Daoy (cell line): ENCODE data around the gene RIMBP2. TPM values are rescaled to one million over a fixed set of nuclear protein-coding genes. Genes with fewer than 3 reads are reported as not detected.

Experiments
- DNase-seq: peaks from one replicate; pipeline ENCODE4 v3.0.0-alpha.2; 2015; ENCODE audit warnings: low read depth
- total RNA-seq: library from RNA; depleted of rRNA; stranded (reverse); fragments of >200 nt; shearing (Covaris generic); gene quantifications from 2 replicates; pipeline ENCODE4 v1.2.3, GENCODE V29; 2014; rRNA removed

Gene RIMBP2
- total RNA-seq, 1 experiment from 2014 or later, result 1.4 TPM

- DNase-seq, result no peak
Measured at GRCh38 chr12:130374083-130374482, 342.0 kb downstream of the RIMBP2 start.

GRCh38 chr12:130372936-130373335, 343.2 kb downstream of the RIMBP2 start:
- DNase-seq, result no peak

GRCh38 chr12:130371296-130371695, 344.8 kb downstream of the RIMBP2 start:
- no peak for DNase-seq

- DNase-seq, result no peak
Measured at GRCh38 chr12:130369816-130370215, 346.3 kb downstream of the RIMBP2 start.

GRCh38 chr12:130367523-130367922, 348.6 kb downstream of the RIMBP2 start:
- DNase-seq, result peak; percentile 69

- no peak for DNase-seq
Measured at GRCh38 chr12:130367003-130367402, 349.1 kb downstream of the RIMBP2 start.

GRCh38 chr12:130366159-130366558, 349.9 kb downstream of the RIMBP2 start:
- no peak for DNase-seq

- no peak for DNase-seq
Measured at GRCh38 chr12:130364578-130364977, 351.5 kb downstream of the RIMBP2 start.

GRCh38 chr12:130362060-130362459, 354.0 kb downstream of the RIMBP2 start:
- DNase-seq, result no peak

- no peak for DNase-seq
Measured at GRCh38 chr12:130357729-130358330, 358.3 kb downstream of the RIMBP2 start.

- DNase-seq, result peak; percentile 64
Measured at GRCh38 chr12:130357241-130357640, 358.9 kb downstream of the RIMBP2 start.

- no peak for DNase-seq
Measured at GRCh38 chr12:130356222-130356621, 359.9 kb downstream of the RIMBP2 start.

- no peak for DNase-seq
Measured at GRCh38 chr12:130354407-130354806, 361.7 kb downstream of the RIMBP2 start.

GRCh38 chr12:130353081-130353480, 363.0 kb downstream of the RIMBP2 start:
- DNase-seq, result no peak

GRCh38 chr12:130351326-130351725, 364.8 kb downstream of the RIMBP2 start:
- DNase-seq, result no peak

GRCh38 chr12:130350715-130351114, 365.4 kb downstream of the RIMBP2 start:
- no peak for DNase-seq

- DNase-seq, result no peak
Measured at GRCh38 chr12:130347588-130347987, 368.5 kb downstream of the RIMBP2 start.

Other genes with a start within 250 kb of the RIMBP2 start
- 19.4 and 24.3 TPM in 2 replicates for gene STX2, start 123.0 kb upstream of the RIMBP2 start, total RNA-seq
- 1,013 and 1,367 TPM in 2 replicates for gene RAN, start 155.8 kb upstream of the RIMBP2 start, total RNA-seq
- gene ADGRD1, start 237.6 kb upstream of the RIMBP2 start, total RNA-seq, result 11.8 and 15.6 TPM in 2 replicates